ENCODE results near the gene TMEM151B.
"Not testable (repeated sequence)": the region's sequence is repeated elsewhere in the genome, so short reads cannot be mapped to it uniquely, and the experiment has no call there.

The TMEM151B gene

DNA sequence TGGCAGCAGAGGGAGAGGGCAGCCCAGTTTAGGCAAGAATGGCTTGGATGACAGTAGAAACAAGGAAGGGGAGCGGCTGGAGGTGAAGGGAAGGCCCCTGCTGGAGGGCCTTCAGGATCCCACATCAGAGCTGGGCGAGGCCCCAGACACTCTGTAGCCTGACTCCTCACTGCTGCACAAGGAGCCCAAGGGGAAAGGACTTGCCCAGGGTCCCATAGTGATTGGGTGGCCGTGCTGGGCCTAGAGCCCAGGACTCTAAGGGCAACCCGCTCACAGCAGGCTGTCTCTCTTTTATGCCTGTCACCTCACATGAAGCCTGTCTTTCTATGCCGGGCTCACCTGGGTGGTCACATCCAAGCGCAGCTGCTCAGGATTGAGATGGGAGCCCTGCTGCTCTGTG, 33.6 kb downstream of the TMEM151B start:
- DNase-seq (ENCODE audit: low read depth in 1 of 2, low spot score in 1 of 2), result no peak

DNA sequence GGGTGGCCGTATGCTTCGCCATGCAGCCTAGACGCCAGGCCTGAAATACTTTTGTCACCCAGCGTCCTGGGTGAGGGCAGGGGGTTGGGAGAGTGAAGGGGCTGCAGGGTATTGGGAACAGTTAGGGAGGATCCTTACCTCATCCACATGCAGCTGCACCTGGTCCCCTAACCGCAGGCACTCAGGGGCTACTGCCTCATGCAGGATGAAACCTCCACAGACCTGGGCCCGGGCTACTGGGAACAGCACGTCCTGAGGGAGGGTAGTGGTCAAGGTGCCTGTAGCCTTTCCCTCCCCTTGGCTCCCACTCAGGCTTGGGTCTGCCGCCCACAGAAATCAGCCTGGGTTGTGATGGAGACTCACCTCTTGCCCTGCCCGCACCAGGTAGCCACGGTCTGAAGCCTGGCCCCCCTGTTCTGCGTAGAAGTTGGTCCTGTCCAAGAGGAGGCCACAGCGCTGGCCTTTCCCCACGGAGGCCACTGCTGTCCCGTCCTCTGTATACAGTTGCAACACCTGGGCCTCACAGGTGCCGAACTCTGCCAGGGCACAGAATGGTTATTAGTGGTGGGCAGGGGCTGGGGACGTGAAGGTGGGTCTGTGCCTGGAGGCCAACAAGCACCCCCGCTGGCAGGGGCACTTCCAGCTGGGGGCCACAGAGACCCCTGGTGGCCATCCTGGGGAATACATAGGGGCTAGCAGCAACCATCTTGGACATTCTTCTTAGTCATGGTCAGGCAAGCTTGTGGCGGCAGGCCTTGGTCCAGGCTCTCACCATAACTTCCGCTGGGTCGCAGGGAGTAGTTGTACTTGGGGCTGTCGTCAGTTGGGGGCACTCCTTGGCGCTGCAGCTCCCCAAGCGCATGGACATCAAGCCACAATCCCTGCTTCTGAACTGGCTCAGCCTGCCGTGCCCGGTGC, 34.3 kb downstream of the TMEM151B start:
- peak in 1 of 2 donors; percentile 26 for DNase-seq (ENCODE audit: low read depth in 1 of 2, low spot score in 1 of 2)

DNA sequence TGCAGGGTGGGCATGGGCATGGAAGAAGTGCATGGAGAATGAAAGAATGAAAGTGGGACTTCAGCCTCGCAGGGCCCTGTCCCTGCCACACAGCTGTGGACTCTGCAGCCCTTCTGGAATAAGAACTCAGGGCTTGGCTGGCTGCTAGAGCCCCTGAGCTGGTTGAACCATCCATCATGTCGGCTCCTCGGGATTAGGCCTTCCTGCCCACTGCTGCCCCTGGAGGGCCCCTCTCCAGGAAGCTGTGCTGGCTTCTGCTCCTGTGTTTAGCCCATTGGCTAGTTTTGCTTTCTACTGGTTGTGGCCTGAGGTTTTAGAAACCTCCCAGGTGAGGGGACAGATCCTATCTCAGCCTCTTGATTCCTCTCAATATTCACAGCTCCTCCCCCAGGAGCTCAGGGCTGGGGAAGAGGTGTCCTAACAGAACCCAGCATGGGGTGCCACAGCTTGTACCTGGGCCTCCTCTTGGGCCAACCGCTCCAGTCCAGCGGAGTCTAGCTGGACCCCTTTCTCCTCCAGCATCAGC, 35.0 kb downstream of the TMEM151B start:
- DNase-seq (ENCODE audit: low read depth in 1 of 2, low spot score in 1 of 2), result no peak

DNA sequence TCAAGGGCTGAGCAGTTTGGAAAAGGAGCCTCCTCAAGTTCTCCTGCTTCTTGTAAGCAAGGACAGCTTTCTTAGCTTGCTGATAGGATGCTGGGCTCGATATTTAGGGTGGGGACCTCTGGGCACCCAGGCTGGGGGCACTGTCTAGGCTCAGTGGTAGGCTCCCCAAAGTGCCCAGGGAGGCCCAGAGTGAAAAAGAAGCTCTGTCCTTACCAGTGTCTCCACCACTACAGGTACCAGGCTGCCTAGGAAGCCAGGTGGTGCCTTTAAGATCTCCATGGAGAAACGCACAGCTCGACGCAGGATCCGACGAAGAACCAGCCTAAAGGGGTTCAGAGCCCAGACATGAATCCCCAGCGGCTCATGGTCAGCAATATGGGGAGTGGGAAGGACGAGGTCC, 36.5 kb downstream of the TMEM151B start:
- DNase-seq (ENCODE audit: low read depth in 1 of 2, low spot score in 1 of 2), result no peak

DNA sequence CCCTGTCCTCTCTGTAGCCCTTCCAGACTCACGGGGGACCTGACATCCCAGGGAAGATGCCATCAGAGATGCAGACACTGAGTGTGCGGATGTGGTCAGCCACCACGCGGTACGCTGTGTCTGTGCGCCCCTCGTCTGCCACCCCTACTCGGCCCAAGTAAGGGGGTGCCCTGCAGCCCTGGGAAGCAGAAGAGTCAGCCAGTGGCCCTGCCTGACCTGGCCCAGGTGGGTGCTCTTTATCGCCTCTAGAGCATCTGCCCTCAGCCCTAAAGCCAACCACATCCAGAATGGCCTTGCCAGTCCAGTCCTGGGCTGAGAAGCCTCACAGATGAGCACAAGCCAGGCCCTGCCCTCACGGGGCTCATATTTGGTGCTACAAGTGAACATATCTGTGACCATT, 37.0 kb downstream of the TMEM151B start:
- no peak for DNase-seq (ENCODE audit: low read depth in 1 of 2, low spot score in 1 of 2)

DNA sequence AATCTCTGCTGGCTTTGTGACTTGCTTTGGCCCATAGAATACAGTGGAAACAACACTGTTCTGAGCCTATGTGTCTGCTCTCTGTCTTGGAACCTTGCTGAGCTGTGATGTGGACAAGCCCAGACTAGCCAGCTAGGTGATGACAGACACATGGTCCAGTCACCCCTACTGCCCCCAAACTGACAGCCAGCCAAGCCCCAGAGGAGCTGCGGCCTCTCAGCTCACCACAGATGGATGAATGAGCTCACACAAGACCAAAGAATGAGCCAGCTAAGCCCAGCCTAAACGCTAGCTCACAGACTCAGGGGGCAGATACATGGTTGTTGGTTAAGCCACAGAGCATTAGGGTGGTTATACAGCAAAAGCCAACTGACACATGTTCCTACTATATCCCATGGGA, 38.8 kb downstream of the TMEM151B start:
- DNase-seq (ENCODE audit: low read depth in 1 of 2, low spot score in 1 of 2), result no peak

DNA sequence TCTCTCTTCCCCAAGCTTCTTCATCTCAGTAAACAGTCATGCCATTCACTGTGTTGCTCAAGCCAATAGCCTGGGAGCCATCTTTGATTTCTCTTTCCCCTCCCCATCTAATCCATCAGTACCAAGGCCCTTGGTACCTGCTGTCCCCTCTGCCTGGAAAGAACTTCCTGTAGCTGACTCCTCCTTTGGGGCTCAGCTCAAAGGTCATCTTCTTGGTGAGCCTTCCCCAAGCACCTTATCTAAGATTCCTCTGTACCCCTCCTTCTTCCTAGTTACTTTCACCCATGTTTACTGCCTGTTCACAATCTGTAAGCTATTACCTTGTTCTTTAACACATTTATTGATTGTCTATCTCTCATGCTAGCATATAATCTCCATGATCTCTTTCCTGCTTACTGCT, 39.4 kb downstream of the TMEM151B start:
- no peak for DNase-seq (ENCODE audit: low read depth in 1 of 2, low spot score in 1 of 2)

DNA sequence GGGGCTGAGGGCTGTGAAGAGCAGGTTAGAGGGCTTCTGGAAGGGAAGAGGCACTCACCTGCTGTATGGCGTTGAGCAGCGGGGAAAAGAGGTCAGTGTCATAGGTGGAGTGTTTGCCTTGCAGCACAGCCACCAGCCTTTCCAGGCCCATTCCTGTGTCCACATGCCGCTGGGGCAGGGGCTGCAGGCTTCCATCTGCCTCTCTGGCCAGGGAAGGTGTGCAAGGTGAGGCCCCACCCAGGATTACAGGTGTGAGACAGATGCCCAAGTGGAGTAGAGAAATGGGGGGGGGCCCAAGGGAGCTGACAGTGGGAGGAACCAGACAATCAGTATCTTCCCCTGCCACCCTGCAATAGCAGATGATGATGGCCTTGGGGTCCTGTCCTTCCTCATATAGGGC, 40.0 kb downstream of the TMEM151B start:
- DNase-seq (ENCODE audit: low read depth in 1 of 2, low spot score in 1 of 2), result no peak

DNA sequence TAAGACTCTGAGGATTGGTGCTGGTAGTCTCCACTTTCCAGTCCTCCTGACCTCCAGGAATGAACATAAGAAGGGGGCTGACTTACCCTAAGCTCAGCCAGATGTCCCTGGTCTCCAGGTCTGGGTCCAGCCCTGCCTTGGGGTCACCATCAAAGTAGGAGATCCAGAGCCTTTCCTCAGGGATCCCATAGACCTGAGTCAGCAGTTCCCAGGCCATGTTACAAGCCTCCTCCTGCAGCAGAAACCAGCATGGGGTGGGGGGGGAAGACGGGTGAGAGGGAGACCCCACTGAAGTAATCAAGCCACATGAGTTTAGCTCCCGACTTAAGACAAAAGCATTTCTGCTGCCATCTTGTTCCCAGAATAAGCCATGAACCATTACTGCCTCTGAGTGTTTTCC, 41.1 kb downstream of the TMEM151B start:
- no peak for DNase-seq (ENCODE audit: low read depth in 1 of 2, low spot score in 1 of 2)

DNA sequence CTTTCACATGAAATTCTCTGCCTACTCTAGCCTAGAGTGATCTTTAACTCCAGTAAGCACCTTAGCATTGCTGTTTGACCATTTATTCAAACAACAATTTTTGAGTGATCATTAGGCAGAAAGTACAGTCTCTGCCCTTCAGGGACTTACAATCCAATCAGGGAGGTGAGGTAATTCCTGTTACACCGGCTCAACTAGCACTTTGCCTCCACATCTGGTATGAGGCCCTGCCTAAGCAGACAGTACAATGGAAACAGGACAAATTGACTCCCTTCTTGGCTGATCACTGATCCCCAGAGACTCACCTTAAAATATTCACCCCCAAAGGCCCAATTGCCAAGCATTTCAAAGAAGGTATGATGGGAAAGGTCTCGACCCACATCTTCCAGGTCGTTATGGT, 41.5 kb downstream of the TMEM151B start:
- DNase-seq (ENCODE audit: low read depth in 1 of 2, low spot score in 1 of 2), result no peak

DNA sequence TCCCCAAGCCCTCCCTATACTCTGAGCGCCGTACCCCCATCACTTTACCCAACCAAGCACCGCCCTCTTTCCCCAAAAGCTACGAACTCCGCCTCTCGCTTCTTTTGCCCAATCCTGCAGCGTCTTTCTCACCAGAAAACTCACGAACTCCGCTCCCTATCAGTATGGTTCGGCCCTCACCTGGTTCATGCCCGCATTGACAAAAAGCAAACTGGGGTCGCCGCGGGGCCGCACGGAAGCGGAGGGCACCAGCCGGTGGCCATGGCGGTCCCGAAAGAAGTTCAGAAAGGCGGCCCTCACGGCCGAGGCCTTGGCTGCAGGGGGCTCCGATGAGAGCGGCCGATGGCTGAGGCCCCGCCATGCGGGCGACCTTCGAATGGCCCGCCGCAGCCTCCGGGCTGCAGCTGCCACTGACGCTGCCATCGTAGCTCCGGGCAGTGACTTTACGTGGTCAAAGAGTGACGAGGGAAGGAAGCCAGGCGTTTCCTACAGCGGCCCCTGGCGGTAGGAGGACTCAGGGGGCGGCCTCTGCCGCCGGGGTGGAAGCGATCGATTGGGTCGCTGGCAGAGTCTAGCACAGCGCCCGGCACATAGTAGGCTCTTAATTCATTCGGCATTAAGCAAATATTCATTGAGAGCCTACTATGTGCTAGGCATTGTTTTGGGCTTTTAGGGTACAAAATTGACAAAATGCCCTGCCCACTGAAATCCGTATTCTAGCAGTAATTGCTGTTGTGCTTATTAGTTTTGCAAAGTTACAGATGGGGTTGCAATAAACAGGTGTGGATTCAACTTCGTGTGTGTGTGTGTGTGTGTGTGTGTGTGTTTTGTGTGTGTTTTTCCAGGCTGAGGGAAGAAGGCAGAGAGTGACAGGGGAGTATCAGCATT, 42.9 kb downstream of the TMEM151B start, which contains the start of gene AARS2:
Gene AARS2 (minus strand): TSS at position 447 of the 888 bp plus-strand sequence. CDS start 24 bp downstream, at position 423.
- peak; percentile 87 to 96 for DNase-seq (ENCODE audit: low read depth in 1 of 2, low spot score in 1 of 2)

DNA sequence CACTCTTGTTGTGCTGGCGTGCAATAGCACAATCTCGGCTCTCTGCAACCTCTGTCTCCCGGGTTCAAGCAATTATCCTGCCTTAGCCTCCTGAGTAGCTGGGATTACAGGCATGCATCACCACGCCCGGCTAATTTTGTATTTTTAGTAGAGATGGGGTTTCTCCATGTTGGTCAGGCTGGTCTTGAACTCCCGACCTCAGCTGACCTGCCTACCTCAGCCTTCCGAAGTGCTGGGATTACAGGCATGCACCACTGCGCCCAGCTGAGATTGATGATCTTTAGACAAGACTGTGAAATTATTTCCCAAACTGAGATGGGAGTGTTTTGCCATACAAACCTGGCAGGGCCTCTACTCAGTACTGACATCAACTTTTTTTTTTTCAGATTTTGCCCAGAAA, 44.4 kb downstream of the TMEM151B start:
- DNase-seq (ENCODE audit: low read depth in 1 of 2, low spot score in 1 of 2), result not testable (repeated sequence)

DNA sequence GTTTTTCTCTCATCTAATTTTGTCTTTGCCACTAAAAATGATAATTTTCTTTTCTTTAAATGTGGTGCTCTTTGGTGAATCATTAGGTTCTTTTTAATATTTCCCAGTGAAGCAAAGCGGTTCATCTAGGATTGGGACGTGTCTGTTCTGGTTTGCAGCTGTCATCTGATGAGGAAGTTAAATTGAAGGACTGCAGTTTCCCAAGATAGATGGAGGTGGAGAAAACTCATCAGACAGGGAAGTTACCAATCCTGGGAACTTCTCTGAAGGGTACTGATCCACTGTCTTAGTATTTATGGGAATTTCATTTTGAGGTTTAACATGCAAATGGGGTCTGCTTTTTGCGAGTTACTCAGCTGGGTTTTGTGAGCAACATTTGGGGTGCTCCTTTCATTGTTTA, 45.3 kb downstream of the TMEM151B start:
- no peak for DNase-seq (ENCODE audit: low read depth in 1 of 2, low spot score in 1 of 2)

DNA sequence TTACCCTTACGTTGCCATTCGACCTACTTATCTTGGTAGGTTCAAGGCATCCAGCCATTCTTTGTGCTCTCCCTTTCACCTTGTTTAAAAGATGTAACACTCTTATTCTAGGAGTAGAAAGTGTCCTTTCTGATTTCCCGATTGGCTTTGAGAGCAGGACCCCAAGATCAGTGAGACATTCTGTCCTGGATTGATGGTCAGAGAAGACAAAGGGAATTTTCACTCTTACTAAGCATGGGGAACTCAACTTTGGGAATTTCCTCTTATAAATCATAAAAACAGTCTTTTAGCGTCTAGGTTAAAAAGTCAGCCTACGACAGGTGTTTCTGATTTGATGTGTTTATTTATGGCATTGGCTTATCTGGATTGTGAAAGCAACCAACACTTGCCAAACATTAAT, 45.7 kb downstream of the TMEM151B start:
- no peak for DNase-seq (ENCODE audit: low read depth in 1 of 2, low spot score in 1 of 2)

DNA sequence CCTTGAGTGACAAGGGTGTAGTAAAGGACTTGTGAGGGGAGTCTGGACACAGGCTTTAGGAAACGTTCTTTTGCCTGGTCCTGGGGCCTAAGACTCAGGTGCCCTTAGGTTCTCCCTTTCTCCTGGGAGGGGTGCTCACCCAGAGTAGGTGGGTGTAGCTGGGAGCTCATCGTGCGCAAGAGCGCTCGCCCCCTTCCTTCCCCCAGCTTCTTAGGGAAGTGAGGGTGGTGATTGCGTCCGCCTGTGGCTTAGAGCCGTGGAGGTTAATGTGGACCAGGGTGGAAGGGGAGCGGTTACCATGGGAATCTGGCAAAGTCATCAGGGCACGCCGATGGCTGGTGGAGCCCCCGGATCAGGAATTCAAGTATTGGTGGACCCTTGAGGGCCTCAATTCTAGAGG, 46.2 kb downstream of the TMEM151B start:
- DNase-seq (ENCODE audit: low read depth in 1 of 2, low spot score in 1 of 2), result no peak

DNA sequence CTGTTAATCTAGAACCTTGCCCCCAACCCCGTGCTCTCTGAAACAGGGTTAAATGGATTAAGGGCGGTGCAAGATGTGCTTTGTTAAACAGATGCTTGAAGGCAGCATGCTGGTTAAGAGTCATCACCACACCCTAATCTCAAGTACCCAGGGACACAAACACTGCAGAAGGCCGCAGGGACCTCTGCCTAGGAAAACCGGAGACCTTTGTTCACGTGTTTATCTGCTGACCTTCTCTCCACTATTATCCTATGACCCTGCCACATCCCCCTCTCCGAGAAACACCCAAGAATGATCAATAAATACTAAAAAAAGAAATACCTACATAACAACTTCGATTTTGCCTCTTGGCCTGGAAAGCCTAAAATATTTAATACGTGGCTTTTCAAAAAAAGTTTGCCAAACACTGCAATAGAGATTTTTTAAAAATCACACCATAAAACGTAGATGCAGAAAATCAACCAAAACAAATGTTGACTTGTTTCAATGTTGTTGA, 46.9 kb downstream of the TMEM151B start:
- not testable (repeated sequence) for DNase-seq (ENCODE audit: low read depth in 1 of 2, low spot score in 1 of 2)

DNA sequence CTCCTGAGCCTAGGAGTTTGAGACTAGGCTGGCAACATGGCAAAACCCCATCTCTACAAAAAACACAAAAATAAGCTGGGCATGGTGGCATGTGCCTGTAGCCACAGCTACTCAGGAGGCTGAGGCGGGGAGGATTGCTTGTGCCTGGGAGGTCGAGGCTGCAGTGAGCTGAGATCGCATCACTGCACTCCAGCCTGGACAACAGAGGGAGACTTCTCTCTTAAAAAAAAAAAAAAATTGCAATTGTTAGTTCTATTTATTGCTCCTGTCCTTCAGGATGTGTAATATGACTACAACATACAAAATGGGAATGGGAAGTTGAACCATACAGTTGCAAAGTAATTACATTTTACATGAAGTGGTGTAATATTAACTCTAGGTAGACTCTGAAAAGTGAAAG, 51.0 kb downstream of the TMEM151B start:
- DNase-seq (ENCODE audit: low read depth in 1 of 2, low spot score in 1 of 2), result no peak

DNA sequence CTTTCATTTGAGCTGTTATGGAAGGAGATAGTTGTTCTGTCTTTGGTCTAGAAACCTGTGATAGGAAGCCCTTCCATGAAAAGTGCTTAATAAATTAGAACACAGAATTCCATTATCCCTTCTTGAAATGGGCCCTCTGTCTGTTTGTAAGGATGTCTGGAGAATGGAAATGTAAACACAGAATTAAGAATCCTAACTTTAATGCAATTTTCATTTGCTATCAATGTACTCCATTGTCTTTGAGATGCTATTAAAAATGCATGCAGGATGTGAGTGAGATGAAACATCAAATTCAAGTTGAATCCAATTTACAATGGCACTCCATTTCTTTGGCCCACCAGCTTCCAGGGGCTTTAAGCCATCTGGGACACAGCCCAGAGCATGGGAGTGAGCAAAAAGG, 56.8 kb downstream of the TMEM151B start:
- DNase-seq (ENCODE audit: low read depth in 1 of 2, low spot score in 1 of 2), result no peak

DNA sequence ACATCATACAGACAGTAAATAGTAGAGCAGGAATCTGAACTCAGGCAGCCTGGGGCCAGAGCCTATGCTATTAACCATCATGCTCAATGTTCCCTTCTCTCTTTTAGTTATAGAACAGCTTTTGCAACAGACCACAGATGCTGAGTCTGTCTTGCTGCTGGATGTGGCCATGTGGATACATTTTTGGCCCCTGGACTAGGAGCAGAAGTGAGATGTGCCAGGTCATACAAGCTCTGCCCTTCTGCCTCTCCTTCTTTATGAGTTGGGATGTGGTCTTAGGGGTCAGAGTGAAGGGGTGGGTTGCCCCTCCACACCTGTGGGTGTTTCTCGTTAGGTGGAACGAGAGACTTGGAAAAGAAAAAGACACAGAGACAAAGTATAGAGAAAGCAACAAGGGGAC, 57.5 kb downstream of the TMEM151B start:
- no peak for DNase-seq (ENCODE audit: low read depth in 1 of 2, low spot score in 1 of 2)

DNA sequence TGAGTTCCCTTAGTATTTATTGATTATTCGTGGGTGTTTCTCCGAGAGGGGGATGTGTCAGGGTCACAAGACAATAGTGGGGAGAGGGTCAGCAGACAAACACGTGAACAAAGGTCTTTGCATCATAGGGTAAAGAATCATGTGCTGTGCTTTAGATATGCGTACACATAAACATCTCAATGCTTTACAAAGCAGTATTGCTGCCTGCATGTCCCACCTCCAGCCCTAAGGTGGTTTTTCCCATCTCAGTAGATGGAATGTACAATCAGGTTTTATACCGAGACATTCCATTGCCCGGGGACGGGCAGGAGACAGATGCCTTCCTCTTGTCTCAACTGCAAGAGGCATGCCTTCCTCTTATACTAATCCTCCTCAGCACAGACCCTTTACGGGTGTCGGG, 58.0 kb downstream of the TMEM151B start:
- not testable (repeated sequence) for DNase-seq (ENCODE audit: low read depth in 1 of 2, low spot score in 1 of 2)

DNA sequence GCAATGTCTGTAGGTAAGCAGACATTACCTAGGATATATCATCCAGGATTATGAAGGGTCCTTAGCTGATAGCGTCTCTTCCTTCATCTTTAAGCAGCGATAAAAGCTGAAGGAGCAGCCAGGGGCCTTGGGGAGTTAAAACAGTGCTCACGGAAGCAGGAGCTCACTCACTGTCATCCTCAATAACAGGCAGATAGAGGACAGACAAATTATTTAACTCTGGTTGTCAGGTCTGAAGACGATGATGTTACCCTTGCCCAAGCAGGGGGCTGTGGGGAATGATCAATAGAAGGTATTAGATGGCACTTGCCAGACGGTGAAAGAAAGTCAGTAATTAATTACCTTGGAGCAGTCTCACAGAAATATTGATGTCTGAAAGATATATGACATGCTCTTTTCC, 59.6 kb downstream of the TMEM151B start:
- no peak for DNase-seq (ENCODE audit: low read depth in 1 of 2, low spot score in 1 of 2)

DNA sequence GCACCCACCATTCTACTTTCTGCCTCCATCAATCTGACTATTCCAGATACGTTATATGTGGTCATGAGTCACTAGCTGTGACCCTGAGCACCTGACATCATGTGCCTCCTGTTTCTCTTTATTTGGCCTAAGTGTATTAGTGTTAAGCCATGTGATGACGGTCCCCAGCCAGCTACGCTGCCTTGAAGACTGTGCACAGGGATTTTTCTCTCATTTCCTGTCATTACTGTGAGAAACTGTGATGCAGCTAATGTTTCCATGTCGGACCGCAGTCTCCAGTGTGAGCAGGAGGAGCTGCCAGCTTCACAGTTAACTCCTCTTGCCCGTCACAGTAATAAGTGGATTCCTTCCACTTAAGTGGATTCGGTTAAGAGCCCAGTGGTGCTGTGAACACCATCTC, 62.3 kb downstream of the TMEM151B start:
- DNase-seq (ENCODE audit: low read depth in 1 of 2, low spot score in 1 of 2), result no peak

Data from activated T-helper 1 cell treated with anti-CD3 and anti-CD28 coated beads, Interleukin-2, amount 50 U/mL, for 16 hours (primary cell).